ENCODE measurements around the gene DCAF15.
A peak's percentile ranks its signal among the peaks of the same experiment; 100 is the strongest.
"Not testable (repeated sequence)": the region's sequence is repeated elsewhere in the genome, so short reads cannot be mapped to it uniquely, and the experiment has no call there.

Gene DCAF15

DNA sequence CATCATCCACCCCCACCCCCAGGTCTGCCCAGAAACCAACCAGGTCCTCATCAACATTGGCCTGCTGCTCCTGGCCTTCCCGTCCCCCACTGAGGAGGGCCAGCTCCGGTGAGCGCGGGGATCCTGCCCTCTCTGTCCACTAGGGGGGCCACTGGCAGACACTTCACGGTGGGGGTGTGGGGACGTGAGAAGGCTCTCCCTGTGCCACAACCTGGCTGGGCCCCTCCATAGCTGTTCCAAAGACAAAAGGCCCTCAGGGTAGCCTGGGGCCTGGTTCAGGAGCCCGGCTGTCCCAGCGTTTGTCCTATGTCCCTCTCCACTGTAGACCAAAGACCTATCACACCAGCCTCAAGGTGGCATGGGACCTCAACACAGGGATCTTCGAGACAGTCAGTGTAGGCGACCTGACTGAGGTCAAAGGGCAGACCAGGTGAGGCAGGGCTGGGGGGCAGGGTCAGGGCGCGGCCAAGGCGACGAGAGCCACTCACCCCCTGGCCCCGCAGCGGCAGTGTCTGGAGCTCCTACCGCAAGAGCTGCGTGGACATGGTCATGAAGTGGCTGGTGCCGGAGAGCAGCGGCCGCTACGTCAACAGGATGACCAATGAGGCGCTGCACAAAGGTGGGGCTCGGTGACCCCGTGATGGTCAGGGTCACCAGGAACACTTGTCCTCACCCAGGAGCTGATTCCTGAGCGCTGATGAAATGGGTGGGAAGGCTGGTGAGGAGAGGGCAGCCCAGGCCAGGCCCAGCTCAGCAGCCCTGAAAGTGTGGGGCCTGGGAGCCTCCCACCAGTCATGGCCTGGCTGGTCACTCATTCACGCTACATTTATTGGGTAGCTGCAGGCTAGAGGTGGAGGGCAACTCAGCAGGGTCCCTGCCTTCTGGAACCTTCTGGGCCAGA, 7.9 kb downstream of the DCAF15 start:
- DNase-seq = no peak

DNA sequence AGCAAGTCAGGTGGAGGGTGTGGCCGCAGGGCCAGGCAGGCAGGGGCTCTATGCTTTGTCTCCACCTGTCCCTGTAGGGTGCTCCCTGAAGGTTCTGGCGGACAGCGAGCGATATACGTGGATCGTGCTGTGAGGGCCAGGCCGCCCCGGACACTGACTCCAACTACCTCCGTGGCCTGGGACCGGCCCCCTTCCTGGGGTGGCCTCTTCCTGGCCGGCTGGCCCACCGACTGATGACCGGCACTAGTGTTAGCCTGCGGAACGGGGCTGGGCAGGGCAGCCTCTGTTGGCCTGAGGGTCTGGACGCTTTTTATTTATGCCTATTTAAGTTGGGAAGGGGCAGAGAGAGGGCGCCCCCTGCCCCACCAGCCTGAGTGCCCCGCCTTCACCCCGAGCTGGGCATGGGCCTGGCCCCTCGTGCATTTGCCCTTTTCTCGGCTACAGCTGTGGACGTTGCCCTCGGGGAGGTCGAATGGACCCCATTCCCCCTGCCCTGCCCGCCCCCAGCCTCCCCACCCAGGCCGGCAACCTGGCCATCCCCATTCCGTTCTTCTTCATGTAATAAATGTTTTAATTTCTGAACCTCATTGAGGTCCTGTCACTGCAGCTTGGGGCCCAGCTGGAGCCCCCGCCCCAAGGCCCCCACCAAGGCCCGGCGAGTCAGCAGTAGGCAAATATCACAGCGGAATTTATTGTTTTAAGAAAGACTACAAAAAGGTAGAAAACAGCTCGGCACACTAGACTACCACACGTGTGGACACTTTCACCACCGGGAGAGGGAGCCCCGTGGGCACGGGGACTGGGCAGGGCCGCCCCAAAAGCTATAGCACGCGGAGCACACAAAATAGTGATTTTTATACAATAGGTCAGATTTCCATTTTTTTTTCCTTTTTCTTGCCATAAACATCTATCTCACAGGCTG, 8.8 kb downstream of the DCAF15 start:
- no peak for DNase-seq

DNA sequence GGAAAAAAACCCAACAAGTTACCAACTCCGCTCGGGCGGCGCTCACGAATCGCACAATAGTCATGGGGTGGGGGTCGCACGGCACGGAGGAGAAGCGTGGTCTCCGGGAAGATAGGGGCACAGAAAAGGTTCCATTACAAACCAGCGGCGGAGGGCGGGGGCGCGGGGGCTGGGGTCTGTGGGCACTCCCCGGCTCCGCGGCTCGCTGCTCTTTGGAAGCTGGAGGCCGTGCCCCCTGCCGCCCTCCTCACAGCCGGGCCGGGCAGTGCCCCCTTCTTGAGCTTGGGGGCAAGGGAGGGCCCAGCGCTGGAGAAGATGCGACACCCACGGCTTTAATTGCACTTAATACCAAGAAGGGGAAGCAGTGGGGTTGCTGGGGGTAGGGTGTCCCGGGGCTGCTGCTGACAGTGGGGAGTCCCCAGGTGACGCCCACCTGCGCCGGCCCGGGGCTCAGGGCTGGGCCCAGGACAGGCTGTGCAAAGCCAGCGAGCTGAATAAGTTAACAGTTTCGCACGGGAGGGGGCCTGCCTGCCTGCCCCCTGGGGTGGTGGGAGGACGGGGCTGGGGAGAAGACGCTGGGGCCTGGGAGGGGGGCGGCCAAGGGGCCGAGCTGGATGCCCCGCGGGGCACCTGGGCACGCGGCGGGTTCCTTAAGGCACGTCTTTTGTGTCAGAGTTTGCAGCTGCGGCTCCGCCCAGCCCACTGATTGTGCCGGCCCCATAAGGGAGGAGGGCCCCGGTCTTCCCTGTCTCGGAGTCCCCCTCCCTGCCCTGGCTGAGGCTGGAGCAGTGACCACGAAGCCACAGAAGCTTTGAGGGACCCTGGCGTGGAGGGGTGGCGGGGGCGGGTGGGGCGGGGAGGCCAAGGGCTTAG, 9.8 kb downstream of the DCAF15 start:
- no peak for DNase-seq

DNA sequence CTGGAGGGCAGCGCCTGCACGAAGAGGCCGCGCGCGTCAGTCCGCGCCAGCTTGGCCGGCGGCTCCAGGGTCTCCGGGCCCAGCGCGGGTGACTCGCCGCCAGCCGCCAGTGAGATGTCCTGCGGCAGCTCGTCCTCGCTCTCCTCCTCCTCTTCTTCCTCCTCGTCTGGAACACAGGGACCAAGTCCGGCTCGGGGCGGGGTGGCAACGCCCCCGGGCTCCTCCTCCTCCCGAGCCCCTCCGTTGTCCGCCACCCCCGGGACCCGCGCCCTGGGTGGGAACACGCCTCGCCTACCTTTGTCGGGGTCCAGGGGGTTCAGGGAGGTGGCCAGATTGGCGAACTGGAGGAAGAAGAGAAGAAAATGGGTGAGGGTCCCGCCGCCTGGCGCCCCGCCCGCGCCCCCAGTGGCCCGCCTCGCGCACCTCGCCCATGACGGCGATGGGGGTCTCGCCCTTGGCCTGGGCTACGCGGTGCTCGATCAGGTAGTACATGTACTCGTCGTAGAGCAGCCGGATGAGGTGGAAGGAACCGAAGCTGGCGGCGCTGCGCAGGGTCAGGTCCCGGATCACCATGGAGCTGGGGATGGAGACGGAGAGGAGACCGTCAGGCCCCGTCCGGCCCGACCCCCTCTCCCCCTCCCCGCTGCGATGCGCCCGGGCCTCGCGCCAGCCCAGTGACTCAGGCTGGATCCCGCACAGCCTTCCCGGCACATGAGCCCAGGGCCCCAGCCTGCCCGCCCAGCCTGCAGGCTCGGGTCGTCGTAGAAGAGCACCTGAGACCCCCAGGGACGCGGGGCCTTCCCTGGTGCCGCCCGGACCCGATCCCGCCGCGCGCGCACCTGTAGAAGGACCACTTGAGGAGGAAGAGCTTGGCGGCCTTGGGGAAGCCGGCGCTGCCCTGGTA, 10.6 kb downstream of the DCAF15 start:
- no peak for DNase-seq

DNA sequence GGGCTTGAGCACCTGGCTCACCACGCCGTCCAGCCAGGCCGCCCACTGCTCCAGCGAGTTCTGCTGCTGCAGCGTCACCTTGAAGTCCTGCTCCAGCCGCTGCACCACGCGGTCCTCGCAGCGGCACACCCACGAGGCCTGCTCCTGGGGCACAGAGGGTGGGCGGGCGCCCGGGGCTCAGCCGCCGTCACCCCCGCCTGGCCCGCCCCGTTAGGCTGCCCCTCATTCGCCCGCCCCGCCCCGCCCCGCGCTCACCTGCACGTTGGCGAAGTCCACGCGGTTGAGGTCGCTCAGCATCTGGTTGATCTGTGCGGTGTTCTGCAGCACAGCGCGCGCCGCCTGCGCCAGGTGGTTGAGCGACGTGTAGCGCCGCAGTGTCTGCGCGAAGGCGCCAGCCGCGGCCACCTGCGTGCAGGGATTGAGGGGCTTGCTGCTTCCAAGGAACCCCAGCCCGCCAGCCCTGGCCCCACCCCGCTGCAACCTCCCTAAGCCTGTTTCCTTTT, 11.3 kb downstream of the DCAF15 start:
- no peak for DNase-seq

DNA sequence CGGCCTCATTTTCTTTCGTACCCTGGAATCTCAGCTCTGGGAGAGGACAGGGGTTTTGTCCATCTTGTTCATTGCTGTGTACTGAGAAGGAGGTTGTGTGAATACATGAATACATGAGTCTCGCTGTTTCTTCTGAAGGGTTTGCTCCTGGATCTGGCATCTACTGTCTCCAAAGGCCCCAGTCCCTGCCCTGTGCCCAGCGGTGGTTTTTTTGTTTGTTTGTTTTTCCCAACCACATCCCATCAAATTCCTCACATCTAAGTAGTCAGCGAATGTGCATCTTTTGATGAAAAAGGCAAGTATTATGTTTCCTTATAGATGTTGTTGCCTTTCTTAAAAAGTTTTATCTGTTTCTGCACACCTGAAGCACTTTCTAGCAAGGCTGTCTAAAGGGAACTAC, 12.5 kb downstream of the DCAF15 start:
- peak; percentile 39 for DNase-seq

DNA sequence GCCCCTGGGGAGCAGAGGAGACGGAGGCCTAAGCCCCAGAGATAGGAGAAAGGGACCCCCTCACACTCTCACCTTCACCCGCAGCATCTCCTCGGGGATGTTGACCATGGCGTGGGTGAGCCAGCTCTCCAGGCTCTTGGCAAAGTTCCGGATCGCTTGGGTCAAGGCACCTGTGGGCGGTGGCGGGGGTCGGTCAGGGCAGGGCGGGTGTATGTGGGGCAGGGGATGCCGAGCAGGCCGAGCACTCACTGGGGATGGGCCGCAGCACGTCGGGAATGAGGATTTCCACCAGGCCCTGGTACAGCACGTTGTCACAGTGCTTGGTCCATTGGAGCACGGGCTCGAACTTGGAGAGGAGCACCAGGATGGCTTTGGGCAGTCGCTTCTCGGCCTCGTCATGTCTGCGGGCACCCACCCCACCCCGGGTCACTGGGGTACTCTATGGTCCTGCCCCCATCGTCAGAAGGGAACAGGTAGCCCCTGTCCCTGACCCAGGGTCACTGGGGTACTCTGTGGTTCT, 13.1 kb downstream of the DCAF15 start:
- no peak for DNase-seq

DNA sequence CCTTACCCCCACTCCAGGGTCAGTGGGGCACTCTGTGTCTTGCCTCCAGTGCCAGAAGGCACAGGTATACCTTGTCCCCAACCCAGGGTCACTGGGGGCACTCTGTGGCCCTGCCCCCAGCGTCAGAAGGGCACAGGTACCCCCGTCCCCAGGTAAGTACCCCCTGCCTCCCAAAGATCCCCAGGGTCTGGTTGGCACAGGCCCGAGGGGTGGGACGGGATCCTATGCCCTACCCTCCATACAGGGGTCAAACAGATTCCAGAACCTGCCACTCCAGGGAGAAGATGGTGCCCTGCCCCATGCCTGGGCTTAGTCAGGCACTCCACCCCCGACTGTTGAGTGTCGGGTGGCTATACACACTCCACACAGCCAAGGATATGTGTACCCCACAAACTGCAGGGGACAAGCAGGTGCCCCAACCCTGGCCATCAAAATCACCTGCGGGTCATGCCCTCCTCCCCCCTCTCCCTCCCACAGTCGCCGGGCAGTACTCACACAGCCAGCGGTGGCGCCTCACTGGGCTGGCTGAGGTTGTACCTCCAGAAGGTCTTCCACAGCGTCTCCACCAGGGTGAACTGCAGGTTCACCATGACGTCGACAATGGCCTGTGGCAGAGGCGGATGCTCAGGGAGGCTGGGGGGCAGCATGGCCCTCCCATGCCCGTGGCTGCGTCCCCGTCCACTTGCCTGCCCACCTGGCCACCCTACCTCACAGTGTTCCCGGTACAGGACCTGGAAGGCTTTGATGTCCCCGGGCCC, 13.8 kb downstream of the DCAF15 start:
- DNase-seq = no peak

DNA sequence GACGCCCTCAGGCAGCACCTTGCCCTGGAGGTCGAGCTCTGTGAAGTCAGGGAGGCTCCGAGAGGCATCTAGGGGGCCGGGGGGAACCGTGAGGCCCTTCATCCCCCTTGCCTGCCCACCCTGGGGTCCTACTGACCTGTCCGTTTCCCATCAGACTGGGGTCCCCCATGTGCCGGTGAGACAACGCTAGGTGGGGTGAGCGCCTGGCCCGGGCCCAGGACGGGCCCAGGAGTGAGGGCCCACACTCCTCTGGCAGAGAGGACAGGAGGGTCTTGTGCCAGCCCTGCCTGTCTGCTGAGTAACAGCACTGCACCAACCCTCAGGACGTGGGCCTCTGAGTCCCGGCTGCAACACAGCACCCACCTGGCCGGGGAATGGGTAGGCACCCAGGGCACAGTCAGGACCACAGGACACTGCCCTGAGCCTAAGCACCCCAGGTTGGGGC, 14.4 kb downstream of the DCAF15 start:
- DNase-seq = no peak

DNA sequence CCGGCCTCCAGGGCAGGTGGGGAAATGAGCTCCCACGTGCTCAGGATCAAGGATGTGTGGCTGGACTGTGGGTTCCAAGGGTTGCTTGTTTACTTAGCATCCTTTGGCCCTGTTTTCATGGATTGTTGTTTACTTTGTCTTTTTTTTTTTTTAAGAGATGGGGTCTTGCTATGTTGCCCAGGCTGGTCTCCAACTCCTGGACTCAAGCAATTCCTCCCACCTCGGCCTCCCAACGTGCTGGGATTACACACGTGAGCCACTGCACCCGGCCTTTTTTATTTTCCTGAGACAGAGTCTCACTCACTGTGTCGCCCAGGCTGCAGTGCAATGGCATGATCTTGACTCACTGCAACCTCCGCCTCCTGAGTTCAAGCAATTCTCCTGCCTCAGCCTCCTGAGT, 14.9 kb downstream of the DCAF15 start:
- DNase-seq = not testable (repeated sequence)

DNA sequence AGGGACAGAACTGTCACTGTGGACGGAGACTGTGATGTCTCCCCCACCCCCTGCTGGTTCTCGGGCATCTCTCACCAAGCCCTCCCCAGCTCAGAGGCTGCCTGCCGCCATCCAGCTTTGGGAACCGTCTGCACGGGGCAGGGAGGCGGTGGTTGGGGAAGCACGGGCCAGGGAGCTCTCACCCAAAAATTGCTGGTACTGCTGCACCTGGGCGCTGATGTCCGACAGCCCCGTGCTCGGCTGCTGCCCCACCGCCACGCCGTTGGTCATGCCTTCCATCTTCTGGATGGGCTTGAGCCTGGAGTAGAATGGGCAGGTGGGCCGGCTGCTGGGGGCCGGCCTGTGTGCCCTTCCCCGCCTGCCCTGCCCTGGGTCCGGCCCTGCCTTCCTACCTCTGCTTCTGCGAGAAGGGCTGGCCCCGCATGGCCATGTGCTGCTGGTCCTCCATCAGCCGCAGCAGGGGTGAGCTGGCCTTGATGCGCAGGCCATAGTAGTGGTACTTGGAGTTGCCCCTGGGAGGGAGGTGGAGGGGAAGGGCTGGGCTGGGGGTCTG, 16.1 kb downstream of the DCAF15 start:
- no peak for DNase-seq

DNA sequence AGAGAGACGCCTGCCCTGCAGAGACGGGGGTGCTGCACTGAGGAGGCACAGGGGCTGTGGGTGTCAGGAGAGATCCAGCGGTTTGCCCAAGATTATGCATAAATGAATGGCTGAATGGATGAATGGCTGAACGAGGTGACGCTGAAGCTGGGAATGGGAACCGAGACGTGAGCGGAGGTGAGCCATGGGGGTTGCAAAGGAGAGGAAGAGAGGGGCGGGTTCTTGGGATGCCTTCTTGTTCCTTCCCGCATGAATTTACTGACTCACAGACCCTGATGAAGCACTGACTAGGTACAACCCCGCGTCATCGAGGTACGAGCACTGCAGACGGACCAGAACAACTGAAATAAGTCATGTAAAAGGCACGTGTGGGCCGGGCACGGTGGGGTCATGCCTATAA, 16.7 kb downstream of the DCAF15 start:
- no peak for DNase-seq

DNA sequence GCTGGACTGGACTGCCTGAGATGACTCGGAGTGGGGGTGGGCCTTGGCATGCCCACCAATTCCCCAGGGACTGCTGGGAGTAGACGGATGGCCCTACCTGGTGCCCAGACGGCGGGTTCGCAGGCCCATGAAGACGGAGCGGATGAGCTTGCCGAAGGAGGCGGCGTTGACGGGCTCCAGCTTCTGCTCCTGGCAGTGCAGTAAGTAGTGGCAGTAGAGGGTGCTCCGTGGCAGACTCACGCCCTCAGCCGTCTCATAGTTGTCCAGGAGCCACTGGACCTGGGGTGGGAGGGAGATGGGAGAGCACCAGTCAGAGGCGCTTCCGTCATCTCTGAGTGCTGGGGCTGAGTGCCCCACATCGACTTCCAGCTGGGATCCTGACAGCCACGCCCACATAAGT, 17.6 kb downstream of the DCAF15 start:
- DNase-seq = no peak

DNA sequence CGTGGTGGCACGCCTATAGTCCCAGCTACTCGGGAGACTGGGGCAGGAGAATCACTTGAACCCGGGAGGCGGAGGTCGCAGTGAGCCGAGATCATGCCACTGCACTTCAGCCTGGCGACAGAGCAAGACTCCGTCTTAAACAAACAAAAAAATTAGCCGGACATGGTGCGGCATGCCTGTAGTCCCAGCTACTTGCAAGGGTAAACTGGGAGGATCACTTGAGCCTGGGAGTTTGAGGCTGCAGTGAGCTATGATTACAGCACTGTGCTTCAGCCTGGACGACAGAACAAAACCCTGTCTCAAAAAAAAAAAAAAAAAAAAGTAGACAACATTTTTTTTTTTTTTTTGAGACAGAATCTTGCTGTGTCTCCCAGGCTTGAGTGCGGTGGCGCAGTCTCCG, 19.6 kb downstream of the DCAF15 start:
- DNase-seq = not testable (repeated sequence)

DNA sequence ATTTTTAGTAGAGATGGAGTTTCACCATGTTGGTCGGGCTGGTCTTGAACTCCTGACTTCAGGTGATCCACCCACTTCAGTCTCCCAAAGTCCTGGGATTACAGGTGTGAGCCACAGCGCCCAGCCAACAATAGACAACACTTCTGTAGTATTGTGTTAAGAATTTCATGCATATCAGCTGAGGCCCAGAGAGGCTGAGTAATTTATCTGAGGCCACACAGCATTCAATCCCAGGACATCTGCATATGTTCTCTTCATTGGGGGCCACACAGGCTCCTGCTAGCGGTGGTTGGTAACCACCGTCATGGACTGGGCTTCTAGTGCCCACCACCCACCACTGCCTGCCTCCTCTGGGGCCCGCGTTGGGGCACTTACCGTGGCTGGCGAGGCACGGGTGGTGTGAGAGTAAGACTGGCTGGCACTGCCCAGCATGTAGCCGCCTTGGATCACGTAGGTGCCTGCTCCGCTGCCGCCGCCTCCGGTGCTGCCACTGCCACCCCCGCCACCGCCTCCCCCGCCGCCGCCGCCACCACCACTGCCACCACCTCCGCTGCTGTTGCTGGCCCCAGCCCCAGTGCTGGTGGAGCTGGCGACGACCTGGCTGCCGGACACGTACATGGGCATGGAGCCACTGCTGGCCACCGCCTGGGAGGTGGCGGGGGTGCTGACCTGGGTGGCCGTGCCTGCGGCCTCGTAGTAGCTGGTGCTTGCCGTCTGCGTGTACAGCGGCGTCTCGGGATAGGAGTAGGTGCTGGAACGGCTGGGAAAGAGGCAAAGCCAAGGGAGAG, 20.3 kb downstream of the DCAF15 start:
- no peak for DNase-seq

DNA sequence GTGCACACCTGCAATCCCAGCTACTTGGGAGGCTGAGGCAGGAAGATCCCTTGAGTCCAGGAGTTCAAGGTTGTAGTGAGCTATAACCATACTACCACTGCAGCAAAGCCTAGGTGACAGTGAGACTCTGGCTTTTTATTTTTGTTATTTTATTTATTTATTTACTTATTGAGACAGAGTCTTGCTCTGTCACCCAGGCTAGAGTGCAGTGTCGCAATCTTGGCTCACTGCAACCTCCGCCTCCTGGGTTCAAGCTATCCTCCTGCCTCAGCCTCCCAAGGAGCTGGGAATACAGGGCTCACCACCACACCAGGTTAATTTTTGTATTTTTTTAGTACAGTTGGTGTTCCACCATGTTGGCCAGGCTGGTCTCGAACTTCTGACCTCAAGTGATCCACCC, 21.2 kb downstream of the DCAF15 start:
- not testable (repeated sequence) for DNase-seq

DNA sequence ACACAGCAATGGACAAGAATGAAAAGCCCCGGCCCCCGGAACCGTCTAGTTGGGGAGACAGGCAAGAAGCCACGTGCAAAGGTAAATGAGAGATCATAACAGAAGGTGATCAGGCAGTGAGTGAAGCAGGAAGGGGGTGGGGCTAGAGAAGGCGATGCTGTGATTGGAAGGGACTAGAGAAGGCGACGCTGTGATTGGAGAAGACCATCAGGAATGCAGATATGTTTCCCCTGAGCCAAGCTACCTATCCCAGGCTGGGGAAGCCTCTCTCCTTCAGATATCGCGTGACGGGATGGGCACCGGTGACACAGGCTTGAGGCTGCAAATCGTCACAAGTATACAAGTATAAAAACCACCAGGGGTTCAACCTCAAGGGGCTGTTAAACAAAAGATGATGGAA, 21.8 kb downstream of the DCAF15 start:
- DNase-seq = no peak

DNA sequence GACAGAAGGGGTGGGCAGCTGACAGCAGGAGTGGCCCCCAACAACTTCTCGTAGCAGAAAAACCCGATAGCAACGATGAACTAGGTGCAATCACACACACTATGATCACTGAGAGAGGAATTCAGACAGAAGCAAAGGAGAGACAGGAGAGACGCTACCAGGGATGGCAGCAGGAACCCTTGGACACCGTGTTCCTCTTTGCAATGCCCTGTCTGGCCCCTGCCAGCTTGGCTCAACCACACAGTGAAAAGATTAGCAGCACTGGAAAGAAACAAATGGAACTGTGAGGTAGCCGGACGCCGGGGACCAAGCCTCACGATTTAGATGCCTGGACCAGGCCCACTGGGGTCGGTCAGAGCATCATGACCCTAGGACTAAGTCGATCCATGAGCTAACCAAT, 23.6 kb downstream of the DCAF15 start:
- no peak for DNase-seq

DNA sequence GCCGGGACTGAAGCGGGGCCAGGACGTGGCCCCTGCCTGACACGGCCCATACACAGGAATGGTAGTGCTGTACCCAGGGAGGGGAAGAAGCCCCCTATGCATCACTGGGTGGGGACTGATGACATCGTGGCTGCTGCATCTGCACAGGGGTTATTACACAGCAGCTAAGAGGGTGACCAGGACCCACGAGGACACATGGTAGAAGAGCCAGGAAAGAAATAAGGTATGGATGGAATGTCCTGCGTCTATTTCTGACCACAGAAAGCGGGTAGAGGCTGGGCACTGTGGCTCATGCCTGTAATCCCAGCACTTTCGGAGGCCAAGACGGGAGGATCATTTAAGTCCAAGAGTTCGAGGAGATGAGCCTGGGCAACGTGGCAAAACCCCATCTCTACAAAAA, 24.1 kb downstream of the DCAF15 start:
- DNase-seq = peak; percentile 28

All from fibroblast of skin of scalp (primary cell).